Activated T-helper 1 cell treated with Interleukin-2 at 50 U/mL for 16 hours (primary cell): Measurements from ENCODE around the gene PHF10.

Experiments used
- DNase-seq: peaks from one replicate; pipeline ENCODE4 v3.0.0-alpha.2; 2020; ENCODE audit warnings: low read depth

Gene PHF10

GRCh38 chr6:169677096-169677495 is 47.2 kb downstream of the PHF10 start:
- no peak for DNase-seq

- no peak for DNase-seq
Measured at GRCh38 chr6:169675011-169675410, 49.3 kb downstream of the PHF10 start.

- DNase-seq = no peak
Measured at GRCh38 chr6:169671563-169671962, 52.7 kb downstream of the PHF10 start.

- no peak for DNase-seq
Measured at GRCh38 chr6:169669889-169670288, 54.4 kb downstream of the PHF10 start.

GRCh38 chr6:169669147-169669546 is 55.2 kb downstream of the PHF10 start:
- DNase-seq = no peak

GRCh38 chr6:169668203-169668847 is 56.0 kb downstream of the PHF10 start:
- no peak for DNase-seq

DNA sequence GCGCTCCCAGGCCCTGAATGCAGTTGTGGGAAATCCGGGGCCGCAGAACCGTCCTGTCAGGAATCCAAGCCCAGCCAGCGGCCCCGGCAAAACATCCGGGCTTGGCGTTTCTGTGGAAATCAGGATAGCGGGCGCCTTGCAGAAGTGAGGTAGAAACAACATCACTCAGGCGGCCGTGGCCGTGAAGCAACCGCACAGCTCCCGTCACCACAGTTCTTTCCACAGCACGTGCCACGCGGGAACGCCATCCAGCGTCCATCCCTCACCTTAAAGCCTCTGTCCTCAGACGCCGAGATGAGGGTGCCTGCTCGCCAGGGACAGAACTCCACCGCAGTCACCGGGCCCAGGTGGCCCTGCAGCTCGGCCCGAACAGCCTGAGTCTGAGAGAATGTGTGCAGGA is 56.6 kb downstream of the PHF10 start:
- no peak for DNase-seq

DNA sequence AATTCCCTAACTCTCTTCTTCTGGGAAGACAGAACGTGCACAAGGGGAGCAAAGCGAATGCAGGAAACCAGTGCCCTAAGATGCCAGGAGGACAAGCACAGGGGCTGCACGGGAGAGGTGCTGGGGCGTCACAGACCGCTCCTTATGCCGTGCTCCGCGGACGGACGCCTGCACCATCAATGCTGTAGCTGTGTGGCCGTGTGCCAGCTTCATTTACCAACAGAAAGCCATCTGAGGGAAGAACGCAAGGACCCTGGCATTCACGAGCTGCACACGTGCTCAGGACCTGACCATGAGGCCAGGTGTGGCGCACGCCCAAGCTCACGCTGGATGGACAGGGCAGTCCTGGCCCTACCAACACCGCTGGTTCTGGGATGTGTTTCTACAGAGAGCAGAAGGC is 57.9 kb downstream of the PHF10 start:
- no peak for DNase-seq

DNA sequence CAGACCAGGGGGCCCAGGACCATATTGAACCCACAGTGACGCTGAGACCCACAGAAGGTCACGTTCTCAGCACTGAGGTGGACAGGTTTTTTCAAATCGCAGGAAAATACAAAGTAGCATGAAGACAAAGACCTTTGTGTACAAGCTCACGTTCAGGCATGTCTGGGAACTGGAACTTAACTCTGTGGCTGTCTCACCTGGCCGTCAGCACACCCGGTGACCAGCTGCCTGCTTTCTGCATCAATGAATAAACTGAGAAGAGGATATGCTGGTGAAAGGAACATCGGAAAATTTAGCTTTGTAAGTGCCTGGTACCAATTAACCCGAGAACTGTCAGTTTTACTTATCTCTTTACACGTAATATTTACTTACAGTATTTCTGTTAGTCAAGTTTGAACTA is 59.0 kb downstream of the PHF10 start:
- DNase-seq = no peak

- no peak for DNase-seq
Measured at GRCh38 chr6:169664227-169664626, 60.1 kb downstream of the PHF10 start.

- no peak for DNase-seq
Measured at GRCh38 chr6:169663468-169663867, 60.8 kb downstream of the PHF10 start.

GRCh38 chr6:169661391-169661756 is 62.9 kb downstream of the PHF10 start:
- DNase-seq = no peak

GRCh38 chr6:169660751-169661390 is 63.4 kb downstream of the PHF10 start:
- no peak for DNase-seq

DNA sequence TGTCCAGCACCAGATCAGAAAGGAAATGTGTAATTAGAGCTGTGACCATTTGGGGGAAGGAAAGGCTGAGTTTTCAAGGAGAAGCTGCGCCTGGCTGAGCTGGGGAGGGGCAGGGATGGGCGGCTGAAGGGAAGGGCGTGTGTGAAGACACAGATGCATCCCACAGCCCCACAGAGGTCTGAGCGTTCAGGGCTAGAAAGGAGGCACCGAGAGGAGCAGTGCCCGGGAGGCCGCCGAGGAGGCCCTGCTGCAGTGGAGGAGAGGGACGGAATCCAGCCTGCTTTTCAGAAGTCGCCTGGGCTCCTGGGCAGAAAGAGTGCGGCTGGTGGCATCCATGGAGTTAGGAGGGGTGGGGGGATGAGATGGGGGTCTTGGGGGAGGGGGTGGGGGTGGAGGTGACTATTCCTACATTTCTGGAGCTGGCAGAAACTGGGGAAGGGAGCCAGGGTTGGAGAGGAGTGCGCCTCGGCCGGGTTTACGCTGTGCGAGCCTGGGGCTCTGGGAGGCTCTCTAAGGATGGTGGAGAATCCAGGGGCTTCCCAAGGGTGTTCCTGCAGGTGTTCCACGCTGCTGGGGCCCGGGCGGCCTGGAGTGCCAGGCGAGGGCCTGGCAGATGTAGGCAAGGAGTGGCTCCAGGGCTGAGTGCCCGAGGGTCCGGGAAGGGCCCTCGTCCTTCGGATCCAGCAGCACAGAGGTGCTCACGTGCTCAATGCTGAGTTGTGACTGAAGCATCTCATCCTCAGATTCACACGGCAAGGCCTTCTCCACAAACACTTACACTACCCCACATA is 64.3 kb downstream of the PHF10 start:
- DNase-seq = no peak

GRCh38 chr6:169657284-169657610 is 67.1 kb downstream of the PHF10 start:
- DNase-seq = no peak

DNA sequence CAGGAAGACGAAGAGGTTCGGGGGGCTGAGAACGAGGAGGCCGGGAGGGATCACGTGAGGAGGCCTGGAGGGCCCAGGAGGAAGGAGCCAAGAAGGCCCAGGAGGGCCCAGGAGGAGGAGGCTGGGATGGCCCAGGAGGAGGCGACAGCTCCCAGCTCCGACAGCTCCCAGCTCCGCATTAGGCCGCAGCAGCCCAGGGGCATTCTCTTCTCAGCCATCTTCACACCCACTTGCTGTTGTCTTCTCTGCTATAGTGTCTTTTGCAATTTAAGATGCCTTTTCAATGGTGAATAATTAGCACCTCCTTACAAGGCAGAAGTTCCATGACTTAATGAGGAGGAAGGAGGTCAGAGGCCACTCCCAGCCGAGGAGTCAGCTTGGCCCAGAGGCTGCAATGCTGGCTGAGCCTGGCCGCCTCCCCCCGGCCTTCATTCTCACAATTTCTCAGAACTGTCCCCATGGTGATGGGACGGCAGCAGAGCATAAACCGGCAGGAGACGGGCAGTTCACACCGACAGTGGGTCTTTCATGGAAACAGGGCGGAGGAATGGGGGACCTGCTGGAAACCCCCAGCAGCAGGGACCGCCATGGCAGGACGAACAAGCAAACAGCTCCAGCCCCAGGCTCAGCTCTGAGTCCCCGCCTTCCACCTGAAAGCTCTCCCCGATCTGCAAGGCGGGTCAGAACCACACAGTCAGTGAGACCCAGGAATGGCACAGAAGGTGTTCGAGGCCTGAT is 67.6 kb downstream of the PHF10 start:
- no peak for DNase-seq

- DNase-seq = peak; percentile 53
Measured at GRCh38 chr6:169654598-169655391, 69.5 kb downstream of the PHF10 start.
